HL-60 (cell line): ENCODE data around the gene GMDS.

Experiments used
- DNase-seq, 2 experiments: peaks; one replicate each; pipeline ENCODE4 v3.0.0-alpha.2; 2010 to 2020; ENCODE audit warnings: low read depth in 1 of 2, low spot score in 1 of 2
- H3K27ac ChIP-seq: fragments of 250-450 bp; sonication (Bioruptor Pico); replicated peaks from 2 replicates; pipeline ENCODE4 v1.5.1; 2020; ENCODE audit warnings: mild to moderate bottlenecking, moderate library complexity
- H3K27me3 ChIP-seq: fragments of 250-450 bp; sonication (Bioruptor Pico); 2 replicates; pipeline ENCODE4 v1.5.1; 2021; ENCODE audit warnings: mild to moderate bottlenecking, moderate library complexity; ENCODE audit not compliant: insufficient read depth, poor library complexity, severe bottlenecking
- H3K4me3 ChIP-seq: replicated peaks from 2 replicates; pipeline ENCODE4 v1.5.1; 2011; ENCODE audit warnings: mild to moderate bottlenecking, control low read depth, low read length; ENCODE audit not compliant: insufficient read depth
- CTCF ChIP-seq: IDR thresholded peaks from one replicate; pipeline ENCODE4 v1.5.1; 2011; ENCODE audit warnings: low read length, control low read depth, inconsistent platforms; ENCODE audit not compliant: insufficient read depth
- GABPA ChIP-seq: IDR thresholded peaks from 2 replicates; pipeline ENCODE4 v1.6.1; 2012; ENCODE audit warnings: low read depth
- POLR2AphosphoS5 ChIP-seq: IDR thresholded peaks from 2 replicates; pipeline ENCODE4 v1.6.1; 2012; ENCODE audit warnings: low read depth
- REST ChIP-seq: IDR thresholded peaks from 2 replicates; pipeline ENCODE4 v1.6.1; 2012; ENCODE audit warnings: low read depth; ENCODE audit not compliant: insufficient replicate concordance
- SPI1 ChIP-seq: IDR thresholded peaks from 2 replicates; pipeline ENCODE4 v1.6.1; 2012; ENCODE audit warnings: low read depth, mild to moderate bottlenecking, borderline replicate concordance

The GMDS gene

GRCh38 chr6:1856381-1856780, 389.0 kb downstream of the GMDS start:
- TF ChIP-seq GABPA (no peak), POLR2AphosphoS5 (no peak), SPI1 (no peak), REST (no peak), CTCF (no peak)
- no peak for DNase-seq
- Histone ChIP-seq H3K27me3 (no peaks in the 10 kb centered on the region), H3K4me3 (no peak overlapping the region), H3K27ac (no peak overlapping the region)

GRCh38 chr6:1855890-1856289, 389.5 kb downstream of the GMDS start:
- Histone ChIP-seq H3K27me3 (no peaks in the 10 kb centered on the region), H3K4me3 (no peak overlapping the region), H3K27ac (no peak overlapping the region)
- no peak for DNase-seq
- TF ChIP-seq GABPA (no peak), REST (no peak), POLR2AphosphoS5 (no peak), CTCF (no peak), SPI1 (no peak)

GRCh38 chr6:1854296-1854695, 391.1 kb downstream of the GMDS start:
- no peak overlapping the region for H3K4me3 ChIP-seq
- no peak for DNase-seq
- TF ChIP-seq GABPA (no peak), SPI1 (no peak), CTCF (no peak), REST (no peak), POLR2AphosphoS5 (no peak)
- no peak overlapping the region for H3K27ac ChIP-seq
- H3K27me3 ChIP-seq, result no peaks in the 10 kb centered on the region
